HepG2 (cell line): ENCODE data around the gene EHD1. TPM values are rescaled to one million over a fixed set of nuclear protein-coding genes. Genes with fewer than 3 reads are reported as not detected.

Experiments
- KDM4B ChIP-seq: sonication (generic); formaldehyde crosslinking; IDR thresholded peaks from 2 replicates; pipeline ENCODE4 v1.4.0; 2020; ENCODE audit warnings: missing genetic modification reagents
- MTA1 ChIP-seq: sonication (generic); formaldehyde crosslinking; IDR thresholded peaks from 2 replicates; pipeline ENCODE4 v1.4.0; 2020; ENCODE audit warnings: missing genetic modification reagents, mild to moderate bottlenecking, borderline replicate concordance
- PATZ1 ChIP-seq: sonication (generic); formaldehyde crosslinking; IDR thresholded peaks from 2 replicates; pipeline ENCODE4 v1.4.0; 2020; ENCODE audit warnings: missing genetic modification reagents
- SMAD9 ChIP-seq: sonication (generic); formaldehyde crosslinking; IDR thresholded peaks from 2 replicates; pipeline ENCODE4 v1.5.1; 2020; ENCODE audit warnings: mild to moderate bottlenecking, missing genetic modification reagents
- SOX13 ChIP-seq, 3 experiments: fragments of 450-650 bp in 1 of 3; sonication (generic) in 1 of 3; formaldehyde crosslinking in 1 of 3; IDR thresholded peaks in 2 of 3; conservative IDR thresholded peaks in 1 of 3; 2 replicates each; pipeline versions ENCODE4 v1.5.0 to v1.6.1; 2016 to 2020; ENCODE audit warnings: antibody characterized with exemption in 1 of 3, mild to moderate bottlenecking in 1 of 3, missing compliant biosample characterization in 1 of 3, missing genetic modification reagents in 1 of 3, moderate library complexity in 1 of 3
- ZBTB8A ChIP-seq: sonication (generic); formaldehyde crosslinking; IDR thresholded peaks from 2 replicates; pipeline ENCODE4 v1.4.0; 2020; ENCODE audit warnings: mild to moderate bottlenecking, low read depth, missing genetic modification reagents, borderline replicate concordance
- ZNF30 ChIP-seq: sonication (generic); formaldehyde crosslinking; IDR thresholded peaks from 2 replicates; pipeline ENCODE4 v1.5.0; 2020; ENCODE audit warnings: mild to moderate bottlenecking, missing genetic modification reagents
- ZNF644 ChIP-seq: IDR thresholded peaks from 2 replicates; pipeline ENCODE4 v1.6.1; 2016; ENCODE audit warnings: low read depth
- ZNF768 ChIP-seq: sonication (generic); formaldehyde crosslinking; IDR thresholded peaks from 2 replicates; pipeline ENCODE4 v1.4.0; 2020; ENCODE audit warnings: missing genetic modification reagents
- polyA plus RNA-seq, 8 experiments: library from polyadenylated mRNA; depleted of rRNA in 3 of 8; stranded (reverse) in 7 of 8; unstranded in 1 of 8; fragments of >200 nt; fragmentation: Illumina TruSeq in 4 of 8; extraction: Trizol in 4 of 8; gene quantifications; 2 replicates each; pipeline versions ENCODE4 v1.2.1 to v1.2.3, GENCODE V29; 2011 to 2016; ENCODE audit warnings: low read depth in 4 of 8, missing spikeins in 1 of 8, mixed read lengths in 1 of 8; ENCODE audit not compliant: insufficient read depth in 1 of 8
- total RNA-seq, 5 experiments: library from RNA; depleted of rRNA; stranded (reverse); fragments of >200 nt; fragmentation: Illumina TruSeq; extraction: Trizol; gene quantifications; 2 replicates each; pipeline ENCODE4 v1.2.3, GENCODE V29; 2016; ENCODE audit warnings: low read depth in 1 of 5
- TF ChIP-seq, protein P1 (sequence below): sonication (generic); formaldehyde crosslinking; IDR thresholded peaks from 2 replicates; pipeline ENCODE4 v1.4.0; 2020; ENCODE audit warnings: mild to moderate bottlenecking, missing genetic modification reagents
- TF ChIP-seq, protein P2 (sequence below): sonication (generic); formaldehyde crosslinking; IDR thresholded peaks from 2 replicates; pipeline ENCODE4 v1.4.0; 2020; ENCODE audit warnings: missing genetic modification reagents
- TF ChIP-seq, protein P3 (sequence below): sonication (generic); formaldehyde crosslinking; IDR thresholded peaks from 2 replicates; pipeline ENCODE4 v1.5.1; 2020; ENCODE audit warnings: mild to moderate bottlenecking, missing genetic modification reagents

EHD1 gene
- total and polyA plus RNA-seq, 2 of the 13 experiments (the other 11 are each of a cell fraction or from before 2014, with no cell fraction given): 23.6 to 26.6 TPM

GRCh38 chr11:64870176-64870892 is 8.1 kb downstream of the EHD1 start (continued):
- TF ChIP-seq, protein P1, sequence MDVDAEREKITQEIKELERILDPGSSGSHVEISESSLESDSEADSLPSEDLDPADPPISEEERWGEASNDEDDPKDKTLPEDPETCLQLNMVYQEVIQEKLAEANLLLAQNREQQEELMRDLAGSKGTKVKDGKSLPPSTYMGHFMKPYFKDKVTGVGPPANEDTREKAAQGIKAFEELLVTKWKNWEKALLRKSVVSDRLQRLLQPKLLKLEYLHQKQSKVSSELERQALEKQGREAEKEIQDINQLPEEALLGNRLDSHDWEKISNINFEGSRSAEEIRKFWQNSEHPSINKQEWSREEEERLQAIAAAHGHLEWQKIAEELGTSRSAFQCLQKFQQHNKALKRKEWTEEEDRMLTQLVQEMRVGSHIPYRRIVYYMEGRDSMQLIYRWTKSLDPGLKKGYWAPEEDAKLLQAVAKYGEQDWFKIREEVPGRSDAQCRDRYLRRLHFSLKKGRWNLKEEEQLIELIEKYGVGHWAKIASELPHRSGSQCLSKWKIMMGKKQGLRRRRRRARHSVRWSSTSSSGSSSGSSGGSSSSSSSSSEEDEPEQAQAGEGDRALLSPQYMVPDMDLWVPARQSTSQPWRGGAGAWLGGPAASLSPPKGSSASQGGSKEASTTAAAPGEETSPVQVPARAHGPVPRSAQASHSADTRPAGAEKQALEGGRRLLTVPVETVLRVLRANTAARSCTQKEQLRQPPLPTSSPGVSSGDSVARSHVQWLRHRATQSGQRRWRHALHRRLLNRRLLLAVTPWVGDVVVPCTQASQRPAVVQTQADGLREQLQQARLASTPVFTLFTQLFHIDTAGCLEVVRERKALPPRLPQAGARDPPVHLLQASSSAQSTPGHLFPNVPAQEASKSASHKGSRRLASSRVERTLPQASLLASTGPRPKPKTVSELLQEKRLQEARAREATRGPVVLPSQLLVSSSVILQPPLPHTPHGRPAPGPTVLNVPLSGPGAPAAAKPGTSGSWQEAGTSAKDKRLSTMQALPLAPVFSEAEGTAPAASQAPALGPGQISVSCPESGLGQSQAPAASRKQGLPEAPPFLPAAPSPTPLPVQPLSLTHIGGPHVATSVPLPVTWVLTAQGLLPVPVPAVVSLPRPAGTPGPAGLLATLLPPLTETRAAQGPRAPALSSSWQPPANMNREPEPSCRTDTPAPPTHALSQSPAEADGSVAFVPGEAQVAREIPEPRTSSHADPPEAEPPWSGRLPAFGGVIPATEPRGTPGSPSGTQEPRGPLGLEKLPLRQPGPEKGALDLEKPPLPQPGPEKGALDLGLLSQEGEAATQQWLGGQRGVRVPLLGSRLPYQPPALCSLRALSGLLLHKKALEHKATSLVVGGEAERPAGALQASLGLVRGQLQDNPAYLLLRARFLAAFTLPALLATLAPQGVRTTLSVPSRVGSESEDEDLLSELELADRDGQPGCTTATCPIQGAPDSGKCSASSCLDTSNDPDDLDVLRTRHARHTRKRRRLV (CRISPR knock-in tag): no peak
- peak; percentile 36; the same call in 1 of the 2 replicates for TF ChIP-seq ZNF644 (CRISPR knock-in tag)
- 0 out of 2 replicates have a peak, but pooled peaks have one; percentile 4 for TF ChIP-seq ZNF768 (CRISPR knock-in tag)
- TF ChIP-seq, protein P2, sequence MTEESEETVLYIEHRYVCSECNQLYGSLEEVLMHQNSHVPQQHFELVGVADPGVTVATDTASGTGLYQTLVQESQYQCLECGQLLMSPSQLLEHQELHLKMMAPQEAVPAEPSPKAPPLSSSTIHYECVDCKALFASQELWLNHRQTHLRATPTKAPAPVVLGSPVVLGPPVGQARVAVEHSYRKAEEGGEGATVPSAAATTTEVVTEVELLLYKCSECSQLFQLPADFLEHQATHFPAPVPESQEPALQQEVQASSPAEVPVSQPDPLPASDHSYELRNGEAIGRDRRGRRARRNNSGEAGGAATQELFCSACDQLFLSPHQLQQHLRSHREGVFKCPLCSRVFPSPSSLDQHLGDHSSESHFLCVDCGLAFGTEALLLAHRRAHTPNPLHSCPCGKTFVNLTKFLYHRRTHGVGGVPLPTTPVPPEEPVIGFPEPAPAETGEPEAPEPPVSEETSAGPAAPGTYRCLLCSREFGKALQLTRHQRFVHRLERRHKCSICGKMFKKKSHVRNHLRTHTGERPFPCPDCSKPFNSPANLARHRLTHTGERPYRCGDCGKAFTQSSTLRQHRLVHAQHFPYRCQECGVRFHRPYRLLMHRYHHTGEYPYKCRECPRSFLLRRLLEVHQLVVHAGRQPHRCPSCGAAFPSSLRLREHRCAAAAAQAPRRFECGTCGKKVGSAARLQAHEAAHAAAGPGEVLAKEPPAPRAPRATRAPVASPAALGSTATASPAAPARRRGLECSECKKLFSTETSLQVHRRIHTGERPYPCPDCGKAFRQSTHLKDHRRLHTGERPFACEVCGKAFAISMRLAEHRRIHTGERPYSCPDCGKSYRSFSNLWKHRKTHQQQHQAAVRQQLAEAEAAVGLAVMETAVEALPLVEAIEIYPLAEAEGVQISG (CRISPR knock-in tag): peak; percentile 54
- TF ChIP-seq KDM4B: no peak
- no peak for TF ChIP-seq SMAD9
- peak; percentile 81 for TF ChIP-seq PATZ1
- TF ChIP-seq ZBTB8A (CRISPR knock-in tag): no peak
- peak; percentile 24; the same call in 1 of the 2 replicates for TF ChIP-seq MTA1 (CRISPR knock-in tag)
- TF ChIP-seq ZNF30 (CRISPR knock-in tag): no peak
- TF ChIP-seq, protein P3, sequence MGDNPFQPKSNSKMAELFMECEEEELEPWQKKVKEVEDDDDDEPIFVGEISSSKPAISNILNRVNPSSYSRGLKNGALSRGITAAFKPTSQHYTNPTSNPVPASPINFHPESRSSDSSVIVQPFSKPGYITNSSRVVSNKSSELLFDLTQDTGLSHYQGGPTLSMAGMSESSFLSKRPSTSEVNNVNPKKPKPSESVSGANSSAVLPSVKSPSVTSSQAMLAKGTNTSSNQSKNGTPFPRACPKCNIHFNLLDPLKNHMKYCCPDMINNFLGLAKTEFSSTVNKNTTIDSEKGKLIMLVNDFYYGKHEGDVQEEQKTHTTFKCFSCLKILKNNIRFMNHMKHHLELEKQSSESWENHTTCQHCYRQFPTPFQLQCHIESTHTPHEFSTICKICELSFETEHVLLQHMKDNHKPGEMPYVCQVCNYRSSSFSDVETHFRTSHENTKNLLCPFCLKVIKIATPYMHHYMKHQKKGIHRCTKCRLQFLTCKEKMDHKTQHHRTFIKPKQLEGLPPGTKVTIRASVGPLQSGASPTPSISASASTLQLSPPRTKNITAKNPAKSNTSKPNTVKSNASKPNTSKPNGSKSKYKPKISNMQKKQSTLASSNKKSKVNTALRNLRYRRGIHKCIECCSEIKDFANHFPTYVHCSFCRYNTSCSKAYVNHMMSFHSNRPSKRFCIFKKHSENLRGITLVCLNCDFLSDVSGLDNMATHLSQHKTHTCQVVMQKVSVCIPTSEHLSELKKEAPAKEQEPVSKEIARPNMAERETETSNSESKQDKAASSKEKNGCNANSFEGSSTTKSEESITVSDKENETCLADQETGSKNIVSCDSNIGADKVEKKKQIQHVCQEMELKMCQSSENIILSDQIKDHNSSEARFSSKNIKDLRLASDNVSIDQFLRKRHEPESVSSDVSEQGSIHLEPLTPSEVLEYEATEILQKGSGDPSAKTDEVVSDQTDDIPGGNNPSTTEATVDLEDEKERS: 0 out of 2 replicates have a peak, but pooled peaks have one; percentile 8
- no peak for TF ChIP-seq SOX13 (IDR thresholded peaks at IDR 0.05)
- peak in 1 of 2 experiments; percentile 42; a peak in 1 of 4 replicates for TF ChIP-seq SOX13 (CRISPR knock-in tag; conservative IDR thresholded peaks at IDR 0.05 in 1 of 2, IDR thresholded peaks at IDR 0.05 in 1 of 2)
